ENCODE measurements around the gene RPL14. TPM values are rescaled to one million over a fixed set of nuclear protein-coding genes. Genes with fewer than 3 reads are reported as not detected.

RPL14 gene
- total and polyA plus RNA-seq, 2 of the 13 experiments (the other 11 are each of a cell fraction or from before 2014, with no cell fraction given): 502 to 1,291 TPM

GRCh38 chr3:40505599-40506462, 48.7 kb downstream of the RPL14 start, which contains the start of gene ZNF620 (continued):
- TF ChIP-seq, protein P1, sequence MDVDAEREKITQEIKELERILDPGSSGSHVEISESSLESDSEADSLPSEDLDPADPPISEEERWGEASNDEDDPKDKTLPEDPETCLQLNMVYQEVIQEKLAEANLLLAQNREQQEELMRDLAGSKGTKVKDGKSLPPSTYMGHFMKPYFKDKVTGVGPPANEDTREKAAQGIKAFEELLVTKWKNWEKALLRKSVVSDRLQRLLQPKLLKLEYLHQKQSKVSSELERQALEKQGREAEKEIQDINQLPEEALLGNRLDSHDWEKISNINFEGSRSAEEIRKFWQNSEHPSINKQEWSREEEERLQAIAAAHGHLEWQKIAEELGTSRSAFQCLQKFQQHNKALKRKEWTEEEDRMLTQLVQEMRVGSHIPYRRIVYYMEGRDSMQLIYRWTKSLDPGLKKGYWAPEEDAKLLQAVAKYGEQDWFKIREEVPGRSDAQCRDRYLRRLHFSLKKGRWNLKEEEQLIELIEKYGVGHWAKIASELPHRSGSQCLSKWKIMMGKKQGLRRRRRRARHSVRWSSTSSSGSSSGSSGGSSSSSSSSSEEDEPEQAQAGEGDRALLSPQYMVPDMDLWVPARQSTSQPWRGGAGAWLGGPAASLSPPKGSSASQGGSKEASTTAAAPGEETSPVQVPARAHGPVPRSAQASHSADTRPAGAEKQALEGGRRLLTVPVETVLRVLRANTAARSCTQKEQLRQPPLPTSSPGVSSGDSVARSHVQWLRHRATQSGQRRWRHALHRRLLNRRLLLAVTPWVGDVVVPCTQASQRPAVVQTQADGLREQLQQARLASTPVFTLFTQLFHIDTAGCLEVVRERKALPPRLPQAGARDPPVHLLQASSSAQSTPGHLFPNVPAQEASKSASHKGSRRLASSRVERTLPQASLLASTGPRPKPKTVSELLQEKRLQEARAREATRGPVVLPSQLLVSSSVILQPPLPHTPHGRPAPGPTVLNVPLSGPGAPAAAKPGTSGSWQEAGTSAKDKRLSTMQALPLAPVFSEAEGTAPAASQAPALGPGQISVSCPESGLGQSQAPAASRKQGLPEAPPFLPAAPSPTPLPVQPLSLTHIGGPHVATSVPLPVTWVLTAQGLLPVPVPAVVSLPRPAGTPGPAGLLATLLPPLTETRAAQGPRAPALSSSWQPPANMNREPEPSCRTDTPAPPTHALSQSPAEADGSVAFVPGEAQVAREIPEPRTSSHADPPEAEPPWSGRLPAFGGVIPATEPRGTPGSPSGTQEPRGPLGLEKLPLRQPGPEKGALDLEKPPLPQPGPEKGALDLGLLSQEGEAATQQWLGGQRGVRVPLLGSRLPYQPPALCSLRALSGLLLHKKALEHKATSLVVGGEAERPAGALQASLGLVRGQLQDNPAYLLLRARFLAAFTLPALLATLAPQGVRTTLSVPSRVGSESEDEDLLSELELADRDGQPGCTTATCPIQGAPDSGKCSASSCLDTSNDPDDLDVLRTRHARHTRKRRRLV (CRISPR knock-in tag; IDR thresholded peaks at IDR 0.05): no peak
- TF ChIP-seq ZNF629 (CRISPR knock-in tag; conservative IDR thresholded peaks at IDR 0.05): peak; percentile 84
- no peak for TF ChIP-seq ZBED4 (CRISPR knock-in tag; IDR thresholded peaks at IDR 0.05; ENCODE audit: borderline replicate concordance)
- peak; percentile 56; the same call in 1 of the 2 replicates for TF ChIP-seq ZNF121 (CRISPR knock-in tag; IDR thresholded peaks at IDR 0.05)
- 0 out of 2 replicates have a peak, but pooled peaks have one; percentile 44 for TF ChIP-seq KLF11 (CRISPR knock-in tag; IDR thresholded peaks at IDR 0.05)
- TF ChIP-seq, protein P2, sequence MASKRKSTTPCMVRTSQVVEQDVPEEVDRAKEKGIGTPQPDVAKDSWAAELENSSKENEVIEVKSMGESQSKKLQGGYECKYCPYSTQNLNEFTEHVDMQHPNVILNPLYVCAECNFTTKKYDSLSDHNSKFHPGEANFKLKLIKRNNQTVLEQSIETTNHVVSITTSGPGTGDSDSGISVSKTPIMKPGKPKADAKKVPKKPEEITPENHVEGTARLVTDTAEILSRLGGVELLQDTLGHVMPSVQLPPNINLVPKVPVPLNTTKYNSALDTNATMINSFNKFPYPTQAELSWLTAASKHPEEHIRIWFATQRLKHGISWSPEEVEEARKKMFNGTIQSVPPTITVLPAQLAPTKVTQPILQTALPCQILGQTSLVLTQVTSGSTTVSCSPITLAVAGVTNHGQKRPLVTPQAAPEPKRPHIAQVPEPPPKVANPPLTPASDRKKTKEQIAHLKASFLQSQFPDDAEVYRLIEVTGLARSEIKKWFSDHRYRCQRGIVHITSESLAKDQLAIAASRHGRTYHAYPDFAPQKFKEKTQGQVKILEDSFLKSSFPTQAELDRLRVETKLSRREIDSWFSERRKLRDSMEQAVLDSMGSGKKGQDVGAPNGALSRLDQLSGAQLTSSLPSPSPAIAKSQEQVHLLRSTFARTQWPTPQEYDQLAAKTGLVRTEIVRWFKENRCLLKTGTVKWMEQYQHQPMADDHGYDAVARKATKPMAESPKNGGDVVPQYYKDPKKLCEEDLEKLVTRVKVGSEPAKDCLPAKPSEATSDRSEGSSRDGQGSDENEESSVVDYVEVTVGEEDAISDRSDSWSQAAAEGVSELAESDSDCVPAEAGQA (IDR thresholded peaks at IDR 0.05; ENCODE audit: low read depth): peak; percentile 61; the same call in 1 of the 2 replicates
- TF ChIP-seq, protein P2 (CRISPR knock-in tag; IDR thresholded peaks at IDR 0.05; ENCODE audit: borderline replicate concordance): no peak
- no peak for TF ChIP-seq NPAS2 (CRISPR knock-in tag; IDR thresholded peaks at IDR 0.05; ENCODE audit: borderline replicate concordance)
- TF ChIP-seq MBNL3 (CRISPR knock-in tag; conservative IDR thresholded peaks at IDR 0.05): no peak
- 0 out of 2 replicates have a peak, but pooled peaks have one; percentile 53 for TF ChIP-seq CCDC6 (CRISPR knock-in tag; IDR thresholded peaks at IDR 0.05)
- TF ChIP-seq DNMT1 (CRISPR knock-in tag; IDR thresholded peaks at IDR 0.05): no peak
- peak; percentile 46 for TF ChIP-seq AGO1 (IDR thresholded peaks at IDR 0.05; ENCODE audit: low read depth, low read length, poor library complexity, severe bottlenecking)
- 0 out of 2 replicates have a peak, but pooled peaks have one; percentile 42 for TF ChIP-seq SMYD3 (CRISPR knock-in tag; IDR thresholded peaks at IDR 0.05)
